ENCODE data around the gene CDK7. TPM values are rescaled to one million over a fixed set of nuclear protein-coding genes. Genes with fewer than 3 reads are reported as not detected.

The CDK7 gene
- total and polyA plus RNA-seq, 2 donors (not counting 1 experiment from before 2014, with no cell fraction given): 12.3 to 30.6 TPM

DNA sequence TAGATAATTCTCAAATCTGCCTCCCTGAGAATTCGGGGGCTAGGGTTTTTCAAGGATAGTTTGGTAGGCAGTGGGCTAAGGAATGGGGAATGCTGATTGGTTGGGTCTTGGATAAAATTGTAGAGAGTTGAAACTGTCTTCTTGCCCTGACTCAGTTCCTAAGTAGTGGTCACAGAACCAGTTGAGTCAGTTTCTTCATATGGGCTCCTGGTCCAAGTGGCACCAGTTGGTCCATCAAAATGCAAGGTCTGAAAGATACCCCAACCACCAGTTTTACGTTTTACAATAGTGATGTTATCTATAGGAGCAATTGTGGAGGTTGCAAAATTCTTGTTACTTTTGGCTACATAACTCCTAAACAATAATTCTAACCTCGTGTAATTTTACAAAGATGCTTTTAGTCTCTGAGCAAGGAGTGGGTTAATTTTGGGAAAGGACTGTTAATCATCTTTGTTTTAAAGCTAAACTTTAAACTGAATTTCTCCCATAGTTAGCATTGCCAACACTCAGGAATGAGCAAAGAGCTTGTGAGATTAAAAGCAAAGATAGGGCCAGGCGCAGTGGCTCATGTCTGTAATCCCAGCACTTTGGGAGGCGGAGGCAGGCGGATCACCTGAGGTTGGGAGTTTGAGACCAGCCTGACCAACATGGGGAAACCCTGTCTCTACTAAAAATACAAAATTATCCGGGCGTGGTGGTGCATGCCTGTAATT lies 7.7 kb downstream of the CDK7 start:
- Histone ChIP-seq H2AFZ (ENCODE audit: insufficient read depth, low read depth, low read length, poor library complexity, severe bottlenecking) (no peak overlapping the region), H3K27me3 (replicated peaks in 1 of 4; ENCODE audit: control extremely low read depth in 1 of 4, control insufficient read depth in 3 of 4, insufficient read depth in 4 of 4, low read length in 3 of 4) (no peaks in the 10 kb centered on the region), H3K4me1 (ENCODE audit: control insufficient read depth in 2 of 2, insufficient read depth in 2 of 2, low read length in 2 of 2) (no peaks in the 10 kb centered on the region), H3K27ac (ENCODE audit: low read length in 2 of 2) (no peak overlapping the region), H3K36me3 (replicated peaks in 1 of 2; ENCODE audit: control extremely low read depth in 1 of 2, control insufficient read depth in 1 of 2, extremely low read depth in 1 of 2, insufficient read depth in 2 of 2, low read length in 1 of 2) (peaks cover 7 to 11% of the 10 kb centered on the region in 2 experiments), H4K20me1 (ENCODE audit: control insufficient read depth, insufficient read depth, low read length, poor library complexity, severe bottlenecking) (peaks cover 30% of the 10 kb centered on the region), H3K9ac (ENCODE audit: low read length) (no peak overlapping the region), H3K79me2 (ENCODE audit: control insufficient read depth, insufficient read depth, low read length) (peaks cover 92% of the 10 kb centered on the region), H3K4me3 (ENCODE audit: control extremely low read depth in 1 of 5, extremely low read depth in 1 of 5, insufficient read depth in 1 of 5, low read depth in 2 of 5, low read length in 4 of 5) (no peak overlapping the region), H3K4me2 (replicated peaks; ENCODE audit: low read depth, low read length, poor library complexity, severe bottlenecking) (no peak overlapping the region), H3K9me3 (ENCODE audit: control extremely low read depth in 1 of 3, control insufficient read depth in 2 of 3, insufficient read depth in 1 of 3, low read length in 2 of 3) (no peaks in the 10 kb centered on the region)
- WGBS (ENCODE audit: insufficient coverage): 100% methylated on average over 6 of the region's 8 CpGs
- Mint-ChIP-seq H3K27me3 (no peaks in the 10 kb centered on the region), H3K4me3 (no peak overlapping the region), H3K9me3 (ENCODE audit: insufficient read depth) (no peaks in the 10 kb centered on the region), H3K27ac (no peak overlapping the region), H3K4me1 (peaks cover 52% of the 10 kb centered on the region)
- intact Hi-C loops (cut with micrococcal nuclease): no loop called here
- POLR2A ChIA-PET: no interaction called here
- CTCF ChIA-PET: no interaction called here
- TF ChIP-seq, protein P1, sequence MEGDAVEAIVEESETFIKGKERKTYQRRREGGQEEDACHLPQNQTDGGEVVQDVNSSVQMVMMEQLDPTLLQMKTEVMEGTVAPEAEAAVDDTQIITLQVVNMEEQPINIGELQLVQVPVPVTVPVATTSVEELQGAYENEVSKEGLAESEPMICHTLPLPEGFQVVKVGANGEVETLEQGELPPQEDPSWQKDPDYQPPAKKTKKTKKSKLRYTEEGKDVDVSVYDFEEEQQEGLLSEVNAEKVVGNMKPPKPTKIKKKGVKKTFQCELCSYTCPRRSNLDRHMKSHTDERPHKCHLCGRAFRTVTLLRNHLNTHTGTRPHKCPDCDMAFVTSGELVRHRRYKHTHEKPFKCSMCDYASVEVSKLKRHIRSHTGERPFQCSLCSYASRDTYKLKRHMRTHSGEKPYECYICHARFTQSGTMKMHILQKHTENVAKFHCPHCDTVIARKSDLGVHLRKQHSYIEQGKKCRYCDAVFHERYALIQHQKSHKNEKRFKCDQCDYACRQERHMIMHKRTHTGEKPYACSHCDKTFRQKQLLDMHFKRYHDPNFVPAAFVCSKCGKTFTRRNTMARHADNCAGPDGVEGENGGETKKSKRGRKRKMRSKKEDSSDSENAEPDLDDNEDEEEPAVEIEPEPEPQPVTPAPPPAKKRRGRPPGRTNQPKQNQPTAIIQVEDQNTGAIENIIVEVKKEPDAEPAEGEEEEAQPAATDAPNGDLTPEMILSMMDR (IDR thresholded peaks at IDR 0.05): no peak
- no peak for TF ChIP-seq EZH2 (IDR thresholded peaks at IDR 0.05; ENCODE audit: borderline replicate concordance, insufficient read depth, low read depth, low read length, poor library complexity, severe bottlenecking)
- ATAC-seq (ENCODE audit: low read depth) (no peak), DNase-seq (no peak)

DNA sequence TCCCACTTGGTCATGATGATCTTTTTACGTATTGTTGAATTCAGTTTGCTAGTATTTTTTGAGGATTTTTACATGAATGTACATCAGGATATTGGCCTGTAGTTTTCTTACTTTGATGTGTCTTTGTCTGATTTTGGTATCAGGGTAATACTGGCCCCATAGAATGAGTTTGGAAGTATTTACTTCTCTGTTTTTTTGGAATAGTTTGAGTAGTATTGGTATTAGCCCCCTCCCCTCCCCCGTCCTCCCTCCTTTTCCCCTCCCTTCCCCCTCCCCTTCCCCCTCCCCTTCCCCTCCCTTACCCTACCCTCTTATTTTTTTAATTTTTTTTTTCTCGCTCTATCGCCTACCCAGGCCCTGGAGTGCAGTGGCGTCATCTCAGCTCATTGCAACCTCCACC lies 10.3 kb downstream of the CDK7 start:
- Mint-ChIP-seq H3K27me3 (no peaks in the 10 kb centered on the region), H3K4me1 (peaks cover 40% of the 10 kb centered on the region), H3K9me3 (ENCODE audit: insufficient read depth) (peaks cover 4% of the 10 kb centered on the region), H3K4me3 (no peak overlapping the region), H3K27ac (no peak overlapping the region)
- CTCF ChIA-PET: interaction anchor here (0.7 kb wide), 1 partner anchor 78 kb away, joined by 3 read pairs; no protein-coding TSS in a partner anchor
- Histone ChIP-seq H3K9ac (ENCODE audit: low read length) (no peak overlapping the region), H3K27ac (ENCODE audit: low read length in 2 of 2) (no peak overlapping the region), H3K36me3 (replicated peaks in 1 of 2; ENCODE audit: control extremely low read depth in 1 of 2, control insufficient read depth in 1 of 2, extremely low read depth in 1 of 2, insufficient read depth in 2 of 2, low read length in 1 of 2) (peaks cover 3 to 4% of the 10 kb centered on the region in 2 experiments), H3K4me2 (replicated peaks; ENCODE audit: low read depth, low read length, poor library complexity, severe bottlenecking) (no peak overlapping the region), H4K20me1 (ENCODE audit: control insufficient read depth, insufficient read depth, low read length, poor library complexity, severe bottlenecking) (peaks cover 44% of the 10 kb centered on the region), H3K4me1 (ENCODE audit: control insufficient read depth in 2 of 2, insufficient read depth in 2 of 2, low read length in 2 of 2) (no peaks in the 10 kb centered on the region), H3K4me3 (ENCODE audit: control extremely low read depth in 1 of 5, extremely low read depth in 1 of 5, insufficient read depth in 1 of 5, low read depth in 2 of 5, low read length in 4 of 5) (no peak overlapping the region), H2AFZ (ENCODE audit: insufficient read depth, low read depth, low read length, poor library complexity, severe bottlenecking) (no peak overlapping the region), H3K27me3 (replicated peaks in 1 of 4; ENCODE audit: control extremely low read depth in 1 of 4, control insufficient read depth in 3 of 4, insufficient read depth in 4 of 4, low read length in 3 of 4) (no peaks in the 10 kb centered on the region), H3K79me2 (ENCODE audit: control insufficient read depth, insufficient read depth, low read length) (peaks cover 98% of the 10 kb centered on the region), H3K9me3 (ENCODE audit: control extremely low read depth in 1 of 3, control insufficient read depth in 2 of 3, insufficient read depth in 1 of 3, low read length in 2 of 3) (peaks cover 0 to 7% (median 1%) of the 10 kb centered on the region in 3 donors)
- DNase-seq: no peak
- WGBS (ENCODE audit: insufficient coverage): 100% methylated on average over 3 of the region's 5 CpGs
- ATAC-seq (ENCODE audit: low read depth): no peak
- TF ChIP-seq, protein P1 (IDR thresholded peaks at IDR 0.05): no peak
- TF ChIP-seq EZH2 (IDR thresholded peaks at IDR 0.05; ENCODE audit: borderline replicate concordance, insufficient read depth, low read depth, low read length, poor library complexity, severe bottlenecking): no peak
- POLR2A ChIA-PET: no interaction called here
- intact Hi-C loops (cut with micrococcal nuclease): no loop called here

Measured in B cell (primary cell).